Prostate gland (tissue), 2 donors: Measurements from ENCODE around the gene SCAPER. TPM values are rescaled to one million over a fixed set of nuclear protein-coding genes. Genes with fewer than 3 reads are reported as not detected.

Experiments used
- DNase-seq: peaks from one replicate; pipeline ENCODE4 v3.0.0-alpha.2; 2019; ENCODE audit warnings: low spot score
- H3K27ac ChIP-seq, 2 donors: fragments of 200-600 bp; sonication (generic); 2 replicates each; pipeline ENCODE4 v1.5.1; 2017 to 2019
- H3K27me3 ChIP-seq: fragments of 200-600 bp; sonication (generic); replicated peaks from 2 replicates; pipeline ENCODE4 v1.5.1; 2019; ENCODE audit not compliant: insufficient read depth
- H3K36me3 ChIP-seq, 2 donors: fragments of 200-600 bp; sonication (generic); 1 replicate in 1 of 2; 2 replicates in 1 of 2; pipeline versions ENCODE4 v1.5.1 to v1.8.1; 2017 to 2019
- H3K4me1 ChIP-seq: fragments of 200-600 bp; sonication (generic); replicated peaks from 2 replicates; pipeline ENCODE4 v1.5.1; 2019
- H3K4me3 ChIP-seq, 2 donors: fragments of 200-600 bp; sonication (generic); 2 replicates each; pipeline ENCODE4 v1.5.1; 2017 to 2019
- H3K9me3 ChIP-seq: fragments of 200-600 bp; sonication (generic); 2 replicates; pipeline ENCODE4 v1.5.1; 2017
- POLR2A ChIP-seq: fragments of 450-650 bp; IDR thresholded peaks from one replicate; pipeline ENCODE4 v1.6.1; 2016; ENCODE audit warnings: antibody characterized with exemption, mild to moderate bottlenecking
- POLR2AphosphoS5 ChIP-seq: sonication (generic); formaldehyde crosslinking; IDR thresholded peaks from one replicate; pipeline ENCODE4 v1.6.1; 2017; ENCODE audit warnings: antibody characterized with exemption
- WGBS: methylation state at CpG from one replicate; pipeline ENCODE4 v1.1.5; 2018; 5-methylcytosine and 5-hydroxymethylcytosine counted together
- intact Hi-C: fragments of 100-400 bp; cut with DNase I; formaldehyde crosslinking; loops from one replicate; pipeline ENCODE4 v1.14.2; 2022
- total RNA-seq, 2 donors: library from RNA; depleted of rRNA; stranded (reverse); fragments of >200 nt; gene quantifications; one replicate each; pipeline ENCODE4 v1.1.0, GENCODE V29; 2016
- TF ChIP-seq, protein P1 (sequence below), 4 experiments: fragments of 200-600 bp in 2 of 4; fragments of 450-650 bp in 2 of 4; sonication (generic) in 2 of 4; IDR thresholded peaks; 1 replicate in 3 of 4; 2 replicates in 1 of 4; pipeline ENCODE4 v1.5.1; 2016 to 2019; ENCODE audit warnings: antibody characterized with exemption in 4 of 4, mild to moderate bottlenecking in 2 of 4, moderate library complexity in 2 of 4

The SCAPER gene
- total RNA-seq, 2 donors from 2014 or later, result 19.1 to 38.9 TPM

DNA sequence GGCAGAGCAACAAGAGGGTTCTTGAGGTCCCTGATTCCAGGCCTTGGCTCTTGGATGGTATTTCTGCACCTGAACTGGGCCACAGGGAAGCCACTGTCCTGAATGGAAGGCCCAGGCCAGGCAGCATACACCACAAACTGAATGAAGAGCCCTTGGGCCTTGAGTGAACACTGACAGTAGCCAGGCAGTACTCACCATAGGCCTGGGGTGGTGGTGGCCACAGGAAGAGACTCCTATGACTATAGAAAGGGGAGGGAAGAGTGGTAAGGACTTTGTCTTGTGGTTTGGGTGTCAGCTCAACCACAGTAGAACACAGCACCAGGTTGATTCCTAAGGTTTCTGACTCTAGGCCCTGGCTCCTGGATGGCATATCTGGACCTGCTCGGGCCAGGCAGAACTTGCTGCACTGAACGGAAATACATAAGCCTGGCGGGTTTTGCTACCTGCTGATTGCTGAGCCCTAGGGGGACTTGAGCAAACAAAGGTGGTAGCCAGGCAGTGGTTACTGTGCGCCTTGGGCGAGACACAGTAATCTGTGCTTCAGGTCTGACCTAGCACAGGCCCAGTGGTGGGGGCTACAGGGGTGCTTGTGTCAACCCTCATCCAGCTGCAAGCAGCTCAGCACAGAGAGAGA lies 327.1 kb downstream of the SCAPER start:
- WGBS, result 69% methylated on average over 5 of the region's 5 CpGs
- H3K27ac ChIP-seq, result no peak overlapping the region
- no peaks in the 10 kb centered on the region for H3K27me3 ChIP-seq
- intact Hi-C loops, result no loop called here
- TF ChIP-seq POLR2AphosphoS5 (no peak), POLR2A (no peak)
- TF ChIP-seq, protein P1, sequence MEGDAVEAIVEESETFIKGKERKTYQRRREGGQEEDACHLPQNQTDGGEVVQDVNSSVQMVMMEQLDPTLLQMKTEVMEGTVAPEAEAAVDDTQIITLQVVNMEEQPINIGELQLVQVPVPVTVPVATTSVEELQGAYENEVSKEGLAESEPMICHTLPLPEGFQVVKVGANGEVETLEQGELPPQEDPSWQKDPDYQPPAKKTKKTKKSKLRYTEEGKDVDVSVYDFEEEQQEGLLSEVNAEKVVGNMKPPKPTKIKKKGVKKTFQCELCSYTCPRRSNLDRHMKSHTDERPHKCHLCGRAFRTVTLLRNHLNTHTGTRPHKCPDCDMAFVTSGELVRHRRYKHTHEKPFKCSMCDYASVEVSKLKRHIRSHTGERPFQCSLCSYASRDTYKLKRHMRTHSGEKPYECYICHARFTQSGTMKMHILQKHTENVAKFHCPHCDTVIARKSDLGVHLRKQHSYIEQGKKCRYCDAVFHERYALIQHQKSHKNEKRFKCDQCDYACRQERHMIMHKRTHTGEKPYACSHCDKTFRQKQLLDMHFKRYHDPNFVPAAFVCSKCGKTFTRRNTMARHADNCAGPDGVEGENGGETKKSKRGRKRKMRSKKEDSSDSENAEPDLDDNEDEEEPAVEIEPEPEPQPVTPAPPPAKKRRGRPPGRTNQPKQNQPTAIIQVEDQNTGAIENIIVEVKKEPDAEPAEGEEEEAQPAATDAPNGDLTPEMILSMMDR (IDR thresholded peaks at IDR 0.05), result no peak
- H3K4me3 ChIP-seq, result no peak overlapping the region
- DNase-seq, result peak; percentile 4
- H3K9me3 ChIP-seq, result no peaks in the 10 kb centered on the region
- H3K4me1 ChIP-seq, result no peaks in the 10 kb centered on the region
- H3K36me3 ChIP-seq, result no peaks in the 10 kb centered on the region

DNA sequence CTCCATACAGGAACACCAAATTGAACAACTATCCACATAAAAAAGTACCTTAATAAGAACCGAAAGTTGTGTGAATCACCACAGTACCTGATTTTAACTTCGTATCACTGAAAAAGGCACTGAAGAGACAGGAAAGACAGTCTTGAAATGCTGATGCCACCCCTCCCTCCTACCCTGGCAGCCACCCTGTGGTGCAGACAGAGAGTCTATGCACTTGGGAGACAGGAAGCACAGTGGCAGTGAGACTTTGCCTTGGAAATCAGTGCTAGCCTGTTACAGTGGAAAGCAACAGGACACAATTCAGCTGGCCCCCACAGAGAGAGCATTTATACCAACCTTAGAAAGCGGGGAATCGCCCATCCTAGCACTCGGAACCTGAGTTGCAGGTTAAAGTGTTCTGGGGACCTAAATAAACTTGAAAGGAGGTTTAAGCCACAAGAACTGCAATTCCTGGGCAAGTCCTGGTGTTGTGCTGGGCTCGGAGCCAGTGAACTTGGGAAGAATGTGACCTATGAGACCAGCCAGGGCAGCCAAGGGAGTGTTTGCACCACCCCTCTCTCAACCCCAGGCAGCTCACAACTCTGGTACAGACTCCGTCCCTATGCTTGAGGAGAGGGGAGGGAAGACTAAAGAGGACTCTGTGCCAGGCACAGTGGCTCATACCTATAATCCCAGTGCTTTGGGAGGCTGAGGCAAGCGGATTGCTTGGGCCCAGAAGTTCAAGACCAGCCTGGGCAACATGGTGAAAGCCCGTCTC lies 328.4 kb downstream of the SCAPER start:
- H3K4me3 ChIP-seq, result no peak overlapping the region
- no peaks in the 10 kb centered on the region for H3K4me1 ChIP-seq
- no peak overlapping the region for H3K27ac ChIP-seq
- H3K9me3 ChIP-seq, result no peaks in the 10 kb centered on the region
- H3K36me3 ChIP-seq, result no peaks in the 10 kb centered on the region
- intact Hi-C loops, result no loop called here
- TF ChIP-seq, protein P1 (IDR thresholded peaks at IDR 0.05), result no peak
- no peak for TF ChIP-seq POLR2A
- TF ChIP-seq POLR2AphosphoS5, result no peak
- no peaks in the 10 kb centered on the region for H3K27me3 ChIP-seq
- 60% methylated on average over 9 of the region's 9 CpGs for WGBS
- DNase-seq, result peak; percentile 15

DNA sequence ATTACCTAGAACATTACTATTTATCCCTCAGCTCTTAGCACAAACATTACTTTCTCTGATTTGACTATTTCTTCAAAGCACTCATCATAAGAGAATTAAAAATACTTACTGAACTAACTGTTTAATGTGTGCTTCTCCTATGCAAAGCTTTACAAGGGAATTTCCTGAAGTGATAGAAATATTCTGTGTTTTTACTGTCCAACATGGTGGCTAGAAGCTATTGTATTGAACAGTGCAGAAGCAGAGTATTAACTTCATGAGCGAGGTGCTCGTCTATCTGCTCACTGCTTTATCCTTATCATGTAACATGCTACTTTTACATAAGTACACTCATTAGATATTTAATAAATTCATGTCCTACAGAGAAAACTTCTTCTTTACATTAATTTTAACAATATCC lies 329.5 kb downstream of the SCAPER start:
- H3K27me3 ChIP-seq, result no peaks in the 10 kb centered on the region
- no peak overlapping the region for H3K4me3 ChIP-seq
- no peak for TF ChIP-seq POLR2AphosphoS5
- TF ChIP-seq POLR2A, result no peak
- TF ChIP-seq, protein P1 (IDR thresholded peaks at IDR 0.05), result no peak
- H3K9me3 ChIP-seq, result no peaks in the 10 kb centered on the region
- no peak for DNase-seq
- H3K4me1 ChIP-seq, result no peaks in the 10 kb centered on the region
- H3K36me3 ChIP-seq, result no peaks in the 10 kb centered on the region
- intact Hi-C loops, result no loop called here
- no peak overlapping the region for H3K27ac ChIP-seq
- 100% methylated on average over 2 of the region's 2 CpGs for WGBS

DNA sequence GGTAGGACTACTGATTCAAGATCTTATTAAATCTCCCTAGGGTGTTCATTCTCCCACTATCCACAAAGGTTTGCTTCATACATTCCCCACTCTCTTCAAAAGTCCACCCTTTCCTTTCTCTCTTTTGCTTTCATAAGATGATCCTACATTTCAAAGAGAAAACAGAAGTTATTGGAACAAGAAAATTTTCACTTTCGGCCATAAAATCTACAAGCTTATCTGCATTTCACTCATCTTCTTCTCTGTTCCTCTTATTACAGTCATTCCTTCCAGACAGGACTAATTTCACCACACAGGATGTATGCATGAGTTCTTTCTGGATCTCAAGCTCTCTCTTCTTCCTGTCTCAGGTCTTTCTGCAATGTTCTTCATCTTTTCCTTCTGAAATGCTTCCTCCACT lies 329.9 kb downstream of the SCAPER start:
- Histone ChIP-seq H3K27ac (no peak overlapping the region), H3K36me3 (no peaks in the 10 kb centered on the region), H3K4me3 (no peak overlapping the region), H3K4me1 (no peaks in the 10 kb centered on the region), H3K27me3 (no peaks in the 10 kb centered on the region), H3K9me3 (no peaks in the 10 kb centered on the region)
- TF ChIP-seq POLR2A, result no peak
- no peak for TF ChIP-seq POLR2AphosphoS5
- TF ChIP-seq, protein P1 (IDR thresholded peaks at IDR 0.05), result no peak
- 91% methylated on average over 1 of the region's 1 CpG for WGBS
- no peak for DNase-seq
- intact Hi-C loops, result no loop called here

DNA sequence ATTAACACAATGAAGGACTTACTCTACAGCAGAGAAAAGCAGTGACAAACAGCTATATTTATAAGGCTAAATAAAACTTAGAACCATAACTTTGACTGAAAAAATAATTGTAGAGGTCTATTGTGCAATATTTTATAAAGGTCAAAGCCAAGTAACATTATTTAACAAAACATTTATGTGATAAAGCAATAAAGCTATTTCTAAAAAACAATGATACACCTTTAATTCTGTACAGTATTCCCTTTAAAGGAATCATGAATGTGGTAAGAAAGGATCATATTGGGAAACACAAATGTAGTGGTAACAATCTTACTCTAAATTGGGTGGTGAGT lies 332.2 kb downstream of the SCAPER start:
- intact Hi-C loops, result no loop called here
- H3K9me3 ChIP-seq, result no peaks in the 10 kb centered on the region
- TF ChIP-seq, protein P1 (IDR thresholded peaks at IDR 0.05), result no peak
- TF ChIP-seq POLR2AphosphoS5 (no peak), POLR2A (no peak)
- no peak for DNase-seq
- H3K27me3 ChIP-seq, result no peaks in the 10 kb centered on the region
- no peak overlapping the region for H3K27ac ChIP-seq
- H3K4me3 ChIP-seq, result no peak overlapping the region
- no peaks in the 10 kb centered on the region for H3K4me1 ChIP-seq
- H3K36me3 ChIP-seq, result no peaks in the 10 kb centered on the region
